HepG2 (cell line): ENCODE results near the gene RARG. TPM values are rescaled to one million over a fixed set of nuclear protein-coding genes. Genes with fewer than 3 reads are reported as not detected.

Experiments
- CCDC6 ChIP-seq: sonication (generic); formaldehyde crosslinking; IDR thresholded peaks from 2 replicates; pipeline ENCODE4 v1.8.1; 2022; ENCODE audit warnings: mild to moderate bottlenecking, missing genetic modification reagents, moderate library complexity
- GMEB2 ChIP-seq: IDR thresholded peaks from 2 replicates; pipeline ENCODE4 v1.6.1; 2016; ENCODE audit warnings: missing biosample characterization, missing genetic modification reagents, low read depth
- ISX ChIP-seq: sonication (generic); formaldehyde crosslinking; conservative IDR thresholded peaks from 2 replicates; pipeline ENCODE4 v1.5.0; 2020; ENCODE audit warnings: missing genetic modification reagents
- KDM2A ChIP-seq: sonication (generic); formaldehyde crosslinking; IDR thresholded peaks from 2 replicates; pipeline ENCODE4 v1.4.0; 2020; ENCODE audit warnings: low read depth, missing genetic modification reagents, borderline replicate concordance
- KDM5B ChIP-seq: sonication (generic); formaldehyde crosslinking; IDR thresholded peaks from 2 replicates; pipeline ENCODE4 v1.4.0; 2020; ENCODE audit warnings: missing genetic modification reagents, mild to moderate bottlenecking, borderline replicate concordance
- MXI1 ChIP-seq: IDR thresholded peaks from 3 replicates; pipeline ENCODE4 v1.6.1; 2012; ENCODE audit warnings: low read depth, low read length, inconsistent platforms, borderline replicate concordance
- NONO ChIP-seq, 2 experiments: fragments of 450-650 bp in 1 of 2; sonication (generic) in 1 of 2; formaldehyde crosslinking in 1 of 2; IDR thresholded peaks in 1 of 2; conservative IDR thresholded peaks in 1 of 2; 2 replicates each; pipeline versions ENCODE4 v1.6.1 to v1.8.0; 2017 to 2022; ENCODE audit warnings: mild to moderate bottlenecking in 1 of 2, missing genetic modification reagents in 1 of 2, moderate library complexity in 1 of 2
- PBX3 ChIP-seq: sonication (generic); formaldehyde crosslinking; IDR thresholded peaks from 2 replicates; pipeline ENCODE4 v1.8.1; 2023; ENCODE audit warnings: missing genetic modification reagents, inconsistent platforms, borderline replicate concordance
- SPEN ChIP-seq: sonication (generic); formaldehyde crosslinking; IDR thresholded peaks from 2 replicates; pipeline ENCODE4 v1.5.1; 2020; ENCODE audit warnings: low read depth, mild to moderate bottlenecking, missing genetic modification reagents
- TEAD3 ChIP-seq: optimal IDR thresholded peaks from 2 replicates; pipeline ENCODE3; 2016; ENCODE audit warnings: borderline replicate concordance
- TGIF2 ChIP-seq: IDR thresholded peaks from 2 replicates; pipeline ENCODE4 v1.6.1; 2016; ENCODE audit warnings: control low read depth, missing compliant biosample characterization
- THAP9 ChIP-seq: sonication (generic); formaldehyde crosslinking; IDR thresholded peaks from 2 replicates; pipeline ENCODE4; 2020; ENCODE audit warnings: missing genetic modification reagents, mild to moderate bottlenecking, borderline replicate concordance
- ZBTB37 ChIP-seq: sonication (generic); formaldehyde crosslinking; IDR thresholded peaks from 2 replicates; pipeline ENCODE4 v1.4.0; 2020; ENCODE audit warnings: mild to moderate bottlenecking, missing genetic modification reagents
- ZFP82 ChIP-seq: sonication (generic); formaldehyde crosslinking; IDR thresholded peaks from 2 replicates; pipeline ENCODE4 v1.5.1; 2020; ENCODE audit warnings: mild to moderate bottlenecking, missing genetic modification reagents, borderline replicate concordance
- ZFP90 ChIP-seq: sonication (generic); formaldehyde crosslinking; IDR thresholded peaks from 2 replicates; pipeline ENCODE4 v1.8.0; 2022; ENCODE audit warnings: missing genetic modification reagents, mild to moderate bottlenecking, inconsistent platforms, borderline replicate concordance
- ZNF30 ChIP-seq: sonication (generic); formaldehyde crosslinking; IDR thresholded peaks from 2 replicates; pipeline ENCODE4 v1.5.0; 2020; ENCODE audit warnings: mild to moderate bottlenecking, missing genetic modification reagents
- ZNF780A ChIP-seq: sonication (generic); formaldehyde crosslinking; IDR thresholded peaks from 2 replicates; pipeline ENCODE4 v1.8.0; 2022; ENCODE audit warnings: mild to moderate bottlenecking, missing genetic modification reagents, moderate library complexity
- ZNF781 ChIP-seq: sonication (generic); formaldehyde crosslinking; IDR thresholded peaks from 2 replicates; pipeline ENCODE4 v1.5.1; 2020; ENCODE audit warnings: borderline replicate concordance, mild to moderate bottlenecking, missing genetic modification reagents; ENCODE audit errors: not compliant biosample characterization
- ZSCAN21 ChIP-seq: sonication (generic); formaldehyde crosslinking; IDR thresholded peaks from 2 replicates; pipeline ENCODE4 v1.8.0; 2022; ENCODE audit warnings: mild to moderate bottlenecking, missing genetic modification reagents, moderate library complexity, borderline replicate concordance
- polyA plus RNA-seq, 8 experiments: library from polyadenylated mRNA; depleted of rRNA in 3 of 8; stranded (reverse) in 7 of 8; unstranded in 1 of 8; fragments of >200 nt; fragmentation: Illumina TruSeq in 4 of 8; extraction: Trizol in 4 of 8; gene quantifications; 2 replicates each; pipeline versions ENCODE4 v1.2.1 to v1.2.3, GENCODE V29; 2011 to 2016; ENCODE audit warnings: low read depth in 4 of 8, missing spikeins in 1 of 8, mixed read lengths in 1 of 8; ENCODE audit not compliant: insufficient read depth in 1 of 8
- total RNA-seq, 5 experiments: library from RNA; depleted of rRNA; stranded (reverse); fragments of >200 nt; fragmentation: Illumina TruSeq; extraction: Trizol; gene quantifications; 2 replicates each; pipeline ENCODE4 v1.2.3, GENCODE V29; 2016; ENCODE audit warnings: low read depth in 1 of 5
- TF ChIP-seq, protein P1 (sequence below): sonication (generic); formaldehyde crosslinking; IDR thresholded peaks from 2 replicates; pipeline ENCODE4 v1.4.0; 2020; ENCODE audit warnings: low read depth, mild to moderate bottlenecking, missing genetic modification reagents

The RARG gene
- total and polyA plus RNA-seq, 2 of the 13 experiments (the other 11 are each of a cell fraction or from before 2014, with no cell fraction given): 0.77 to 1.5 TPM

- TF ChIP-seq ISX (no peak), KDM2A (CRISPR knock-in tag) (peak; percentile 59; the same call in 1 of the 2 replicates), ZNF781 (CRISPR knock-in tag) (no peak), ZNF30 (CRISPR knock-in tag) (no peak), CCDC6 (CRISPR knock-in tag) (no peak), PBX3 (CRISPR knock-in tag) (no peak), ZBTB37 (CRISPR knock-in tag) (peak; percentile 91; the same call in 1 of the 2 replicates), TGIF2 (0 out of 2 replicates have a peak, but pooled peaks have one; percentile 27), ZFP82 (no peak), ZFP90 (CRISPR knock-in tag) (no peak), TEAD3 (CRISPR knock-in tag) (peak; percentile 27), ZSCAN21 (CRISPR knock-in tag) (no peak), KDM5B (CRISPR knock-in tag) (peak; percentile 43; the same call in 1 of the 2 replicates), NONO (IDR thresholded peaks at IDR 0.05) (no peak), NONO (CRISPR knock-in tag; conservative IDR thresholded peaks at IDR 0.05) (0 out of 2 replicates have a peak, but pooled peaks have one; percentile 26), GMEB2 (no peak), MXI1 (peak; percentile 9; the same call in 1 of the 3 replicates), THAP9 (peak; percentile 46; the same call in 1 of the 2 replicates), ZNF780A (CRISPR knock-in tag) (0 out of 2 replicates have a peak, but pooled peaks have one; percentile 35), SPEN (CRISPR knock-in tag) (peak; percentile 41; the same call in 1 of the 2 replicates)
- TF ChIP-seq, protein P1, sequence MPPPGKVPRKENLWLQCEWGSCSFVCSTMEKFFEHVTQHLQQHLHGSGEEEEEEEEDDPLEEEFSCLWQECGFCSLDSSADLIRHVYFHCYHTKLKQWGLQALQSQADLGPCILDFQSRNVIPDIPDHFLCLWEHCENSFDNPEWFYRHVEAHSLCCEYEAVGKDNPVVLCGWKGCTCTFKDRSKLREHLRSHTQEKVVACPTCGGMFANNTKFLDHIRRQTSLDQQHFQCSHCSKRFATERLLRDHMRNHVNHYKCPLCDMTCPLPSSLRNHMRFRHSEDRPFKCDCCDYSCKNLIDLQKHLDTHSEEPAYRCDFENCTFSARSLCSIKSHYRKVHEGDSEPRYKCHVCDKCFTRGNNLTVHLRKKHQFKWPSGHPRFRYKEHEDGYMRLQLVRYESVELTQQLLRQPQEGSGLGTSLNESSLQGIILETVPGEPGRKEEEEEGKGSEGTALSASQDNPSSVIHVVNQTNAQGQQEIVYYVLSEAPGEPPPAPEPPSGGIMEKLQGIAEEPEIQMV (CRISPR knock-in tag): 0 out of 2 replicates have a peak, but pooled peaks have one; percentile 46
Measured at GRCh38 chr12:53213348-53213747, 18.7 kb downstream of the RARG start (continued).
